ENCODE measurements around the gene DDA1. TPM values are rescaled to one million over a fixed set of nuclear protein-coding genes. Genes with fewer than 3 reads are reported as not detected.

The DDA1 gene
- total and polyA plus RNA-seq, 10 of the 15 experiments (the other 5 are each of a cell fraction or from before 2014, with no cell fraction given): 0.76 to 71.0 (median 39.4) TPM

GRCh38 chr19:17353386-17353785 is 44.0 kb downstream of the DDA1 start:
- FAIRE-seq (no peak), ATAC-seq (no peak), DNase-seq (ENCODE audit: low read depth, low spot score) (no peak)
- ChIA-PET SMC1A (ENCODE audit: uncharacterized antibody, unreplicated experiment) (interaction anchor here (1.4 kb wide), 1 partner anchor 33 kb away, joined by 3 read pairs; no protein-coding TSS in a partner anchor), CTCF (interaction anchor here (0.8 kb wide), 1 partner anchor 36 kb away, joined by 4 read pairs; no protein-coding TSS in a partner anchor), RAD21 (ENCODE audit: unreplicated experiment) (no interaction called here), POLR2A (no interaction called here)
- Histone ChIP-seq H4K20me1 (ENCODE audit: control insufficient read depth, insufficient read depth) (no peaks in the 10 kb centered on the region), H3K4me1 (ENCODE audit: control insufficient read depth, insufficient read depth, low read length) (peaks cover 4% of the 10 kb centered on the region), H3K36me3 (ENCODE audit: control insufficient read depth in 2 of 2, insufficient read depth in 2 of 2, low read length in 1 of 2) (no peaks in the 10 kb centered on the region), H3K4me3 (no peak overlapping the region), H3K79me2 (ENCODE audit: control insufficient read depth, insufficient read depth, low read length) (no peaks in the 10 kb centered on the region), H3K4me2 (ENCODE audit: control insufficient read depth, insufficient read depth) (no peak overlapping the region), H2AFZ (ENCODE audit: control insufficient read depth, low read depth, low read length) (no peak overlapping the region), H3K9ac (ENCODE audit: control insufficient read depth, insufficient read depth, low read length) (no peak overlapping the region), H3K27ac (ENCODE audit: control insufficient read depth, insufficient read depth) (no peak overlapping the region), H3K27me3 (replicated peaks in 1 of 2; ENCODE audit: control insufficient read depth in 2 of 2, insufficient read depth in 2 of 2, low read length in 1 of 2) (no peaks in the 10 kb centered on the region), H3K9me3 (replicated peaks; ENCODE audit: control insufficient read depth, insufficient read depth, low read length) (no peaks in the 10 kb centered on the region)
- TF ChIP-seq PRDM15 (CRISPR knock-in tag; IDR thresholded peaks at IDR 0.05) (no peak), MYB (IDR thresholded peaks at IDR 0.05; ENCODE audit: borderline replicate concordance, low read depth, low read length) (no peak), USF2 (IDR thresholded peaks at IDR 0.05; ENCODE audit: borderline replicate concordance, low read depth, low read length) (no peak), TCF3 (IDR thresholded peaks at IDR 0.05; ENCODE audit: borderline replicate concordance, insufficient read depth, low read depth, low read length) (no peak), NR2C2 (IDR thresholded peaks at IDR 0.05; ENCODE audit: borderline replicate concordance, control insufficient read depth, insufficient read length, low read depth) (no peak), REST (IDR thresholded peaks at IDR 0.05; ENCODE audit: low read depth, low read length) (no peak), CBFB (IDR thresholded peaks at IDR 0.05; ENCODE audit: low read depth) (no peak)
- in situ Hi-C loops (cut with MboI) (no loop called here), intact Hi-C loops (cut with micrococcal nuclease; ENCODE audit: unreplicated experiment) (no loop called here)
- BruUV-seq (replicated peaks): no TSS peak
- WGBS (ENCODE audit: insufficient coverage, insufficient replicate concordance, low lambda C conversion rate, missing lambda C conversion rate): 72% methylated on average over 8 of the region's 8 CpGs

All from GM12878 (cell line).